H9 (cell line): ENCODE data around the gene TNPO3. TPM values are rescaled to one million over a fixed set of nuclear protein-coding genes. Genes with fewer than 3 reads are reported as not detected.

ENCODE experiments used
- DNase-seq: peaks from one replicate; pipeline ENCODE4 v3.0.0-alpha.2; 2017
- H2AFZ ChIP-seq: one replicate; pipeline ENCODE4 v1.6.1; 2013; ENCODE audit warnings: mild to moderate bottlenecking, low read length, control low read depth, moderate library complexity
- H2AK5ac ChIP-seq: 2 replicates; pipeline ENCODE4 v1.6.1; 2013; ENCODE audit warnings: low read length, control low read depth, mixed read lengths; ENCODE audit not compliant: insufficient read length
- H2BK120ac ChIP-seq: one replicate; pipeline ENCODE4 v1.6.1; 2013; ENCODE audit warnings: low read depth, mild to moderate bottlenecking, low read length, control low read depth, inconsistent platforms; ENCODE audit not compliant: poor library complexity, severe bottlenecking
- H2BK12ac ChIP-seq: 2 replicates; pipeline ENCODE4 v1.6.1; 2013; ENCODE audit warnings: low read length, control low read depth, mixed read lengths, low read depth; ENCODE audit not compliant: insufficient read length
- H2BK15ac ChIP-seq: 2 replicates; pipeline ENCODE4 v1.6.1; 2013; ENCODE audit warnings: low read depth, low read length, control low read depth
- H2BK20ac ChIP-seq: one replicate; pipeline ENCODE4 v1.6.1; 2013; ENCODE audit warnings: low read depth, mild to moderate bottlenecking, low read length, control low read depth, inconsistent platforms; ENCODE audit not compliant: poor library complexity, severe bottlenecking
- H2BK5ac ChIP-seq: 2 replicates; pipeline ENCODE4 v1.6.1; 2013; ENCODE audit warnings: low read length, control low read depth, mixed read lengths; ENCODE audit not compliant: insufficient read length
- H3K14ac ChIP-seq: 2 replicates; pipeline ENCODE4 v1.6.1; 2013; ENCODE audit warnings: low read length, control low read depth; ENCODE audit not compliant: insufficient read depth
- H3K18ac ChIP-seq: 2 replicates; pipeline ENCODE4 v1.6.1; 2013; ENCODE audit warnings: low read depth, mild to moderate bottlenecking, mixed read lengths, low read length, control low read depth; ENCODE audit not compliant: insufficient read length
- H3K23ac ChIP-seq: 2 replicates; pipeline ENCODE4 v1.6.1; 2013; ENCODE audit warnings: low read length, control low read depth, mixed read lengths, low read depth; ENCODE audit not compliant: insufficient read length
- H3K23me2 ChIP-seq: 2 replicates; pipeline ENCODE4 v1.6.1; 2013; ENCODE audit warnings: low read depth, mild to moderate bottlenecking, mixed read lengths, low read length, control low read depth; ENCODE audit not compliant: insufficient read length, poor library complexity, severe bottlenecking
- H3K27ac ChIP-seq: 2 replicates; pipeline ENCODE4 v1.5.1; 2013; ENCODE audit warnings: low read length, control low read depth, mixed read lengths, low read depth; ENCODE audit not compliant: insufficient read length
- H3K27me3 ChIP-seq: 2 replicates; pipeline ENCODE4 v1.6.1; 2013; ENCODE audit warnings: low read length, control low read depth, inconsistent platforms; ENCODE audit not compliant: insufficient read depth
- H3K4ac ChIP-seq: 2 replicates; pipeline ENCODE4 v1.6.1; 2013; ENCODE audit warnings: low read depth, mild to moderate bottlenecking, control low read depth, inconsistent platforms, low read length, moderate library complexity
- H3K4me1 ChIP-seq: 2 replicates; pipeline ENCODE4 v1.6.1; 2013; ENCODE audit warnings: low read length, control low read depth, inconsistent platforms; ENCODE audit not compliant: insufficient read depth
- H3K4me2 ChIP-seq: 2 replicates; pipeline ENCODE4 v1.6.1; 2013; ENCODE audit warnings: low read length, control low read depth, mixed read lengths; ENCODE audit not compliant: insufficient read length, insufficient read depth
- H3K56ac ChIP-seq: 2 replicates; pipeline ENCODE4 v1.6.1; 2013; ENCODE audit warnings: low read depth, mild to moderate bottlenecking, mixed read lengths, low read length, control low read depth; ENCODE audit not compliant: insufficient read length
- H3K79me1 ChIP-seq: 2 replicates; pipeline ENCODE4 v1.6.1; 2013; ENCODE audit warnings: low read depth, mild to moderate bottlenecking, moderate library complexity, low read length, control low read depth, inconsistent platforms; ENCODE audit not compliant: insufficient read depth, poor library complexity, severe bottlenecking
- H3K79me2 ChIP-seq: 2 replicates; pipeline ENCODE4 v1.6.1; 2013; ENCODE audit warnings: low read length, control low read depth, inconsistent platforms; ENCODE audit not compliant: insufficient read depth
- H3K9ac ChIP-seq: 2 replicates; pipeline ENCODE4 v1.6.1; 2013; ENCODE audit warnings: low read length, control low read depth, mixed read lengths; ENCODE audit not compliant: insufficient read length; ENCODE audit errors: extremely low read depth
- H3K9me3 ChIP-seq: one replicate; pipeline ENCODE4 v1.6.1; 2013; ENCODE audit warnings: low read depth, low read length, inconsistent platforms; ENCODE audit not compliant: control insufficient read depth
- H3T11ph ChIP-seq: one replicate; pipeline ENCODE4 v1.6.1; 2013; ENCODE audit warnings: mild to moderate bottlenecking, low read length, control low read depth, inconsistent platforms
- H4K20me1 ChIP-seq: one replicate; pipeline ENCODE4 v1.6.1; 2013; ENCODE audit not compliant: control insufficient read depth, insufficient read length, insufficient read depth
- H4K5ac ChIP-seq: 2 replicates; pipeline ENCODE4 v1.6.1; 2013; ENCODE audit warnings: low read depth, mild to moderate bottlenecking, mixed read lengths, low read length, control low read depth; ENCODE audit not compliant: insufficient read length
- H4K8ac ChIP-seq: replicated peaks from 2 replicates; pipeline ENCODE4 v1.6.1; 2013; ENCODE audit warnings: low read length, control low read depth, mixed read lengths, low read depth; ENCODE audit not compliant: insufficient read length
- H4K91ac ChIP-seq: 2 replicates; pipeline ENCODE4 v1.6.1; 2013; ENCODE audit warnings: low read depth, mild to moderate bottlenecking, moderate library complexity, mixed read lengths, low read length, control low read depth; ENCODE audit not compliant: insufficient read length
- H3K27ac Mint-ChIP-seq, 3 experiments: 2 replicates in 2 of 3; 3 replicates in 1 of 3; pipeline ENCODE4 v1.8.0; 2020 to 2021; ENCODE audit warnings: mixed read lengths in 3 of 3, mild to moderate bottlenecking in 1 of 3, moderate library complexity in 1 of 3
- H3K27me3 Mint-ChIP-seq: 2 replicates; pipeline ENCODE4 v1.8.0; 2021; ENCODE audit warnings: low read depth, mild to moderate bottlenecking, moderate library complexity, mixed read lengths
- H3K36me3 Mint-ChIP-seq, 3 experiments: 2 replicates in 2 of 3; 3 replicates in 1 of 3; pipeline ENCODE4 v1.8.0; 2020 to 2021; ENCODE audit warnings: low read depth in 3 of 3, mixed read lengths in 3 of 3; ENCODE audit not compliant: insufficient read depth in 1 of 3
- H3K4me1 Mint-ChIP-seq, 2 experiments: 2 replicates each; pipeline ENCODE4 v1.8.0; 2020; ENCODE audit warnings: mixed read lengths in 2 of 2
- H3K4me3 Mint-ChIP-seq, 2 experiments: 2 replicates in 1 of 2; 3 replicates in 1 of 2; pipeline ENCODE4 v1.8.0; 2020 to 2021; ENCODE audit warnings: mild to moderate bottlenecking in 2 of 2, mixed read lengths in 2 of 2, moderate library complexity in 1 of 2
- H3K9me3 Mint-ChIP-seq, 2 experiments: 2 replicates in 1 of 2; 3 replicates in 1 of 2; pipeline ENCODE4 v1.8.0; 2020; ENCODE audit warnings: mild to moderate bottlenecking in 2 of 2, mixed read lengths in 2 of 2, moderate library complexity in 1 of 2
- CTCF ChIP-seq: fragments of 200-600 bp; sonication (generic); conservative IDR thresholded peaks from 3 replicates; pipeline ENCODE4 v1.8.0; 2021; ENCODE audit warnings: antibody characterized with exemption, mild to moderate bottlenecking
- WGBS: extraction: QIAGEN DNeasy Blood & Tissue Kit; methylation state at CpG from one replicate; pipeline ENCODE4 v1.1.7; 2013; ENCODE audit warnings: missing lambda C conversion rate, low lambda C conversion rate, mixed read lengths; ENCODE audit not compliant: insufficient read length; ENCODE audit errors: extremely low coverage; 5-methylcytosine and 5-hydroxymethylcytosine counted together
- total RNA-seq: library from RNA; stranded (reverse); gene quantifications from 2 replicates; pipeline ENCODE4 v1.2.1, GENCODE V29; 2021

TNPO3 gene
- total RNA-seq, 1 experiment from 2014 or later, result 90.1 TPM

- H3K23me2 ChIP-seq, result no peaks in the 10 kb centered on the region
- no peak for DNase-seq
- no peaks in the 10 kb centered on the region for H4K20me1 ChIP-seq
- no peaks in the 10 kb centered on the region; the same call in 1 of the 2 replicates for H3K4me1 ChIP-seq
- Mint-ChIP-seq H3K9me3 (peaks cover 5 to 6% of the 10 kb centered on the region in 2 experiments; a peak in 3 of 5 replicates), H3K27me3 (peaks cover 11% of the 10 kb centered on the region), H3K36me3 (no peaks in the 10 kb centered on the region; a peak in 1 of 7 replicates), H3K4me1 (peaks cover 17 to 32% of the 10 kb centered on the region in 2 experiments), H3K27ac (no peak overlapping the region), H3K4me3 (no peak overlapping the region)
- H4K5ac ChIP-seq, result no peak overlapping the region
- no peak overlapping the region for H3K23ac ChIP-seq
- no peak overlapping the region for H2BK20ac ChIP-seq
- no peak overlapping the region for H2AFZ ChIP-seq
- H3K56ac ChIP-seq, result no peak overlapping the region
- no CpG with 5 or more reads among the region's 5 CpGs for WGBS
- H3K9me3 ChIP-seq, result no peaks in the 10 kb centered on the region
- H4K91ac ChIP-seq, result no peak overlapping the region
- H3K79me1 ChIP-seq, result no peaks in the 10 kb centered on the region
- no peak overlapping the region for H2BK120ac ChIP-seq
- H3K9ac ChIP-seq, result no peak overlapping the region
- no peak overlapping the region for H2BK15ac ChIP-seq
- no peaks in the 10 kb centered on the region for H3K79me2 ChIP-seq
- no peak overlapping the region for H3K27ac ChIP-seq
- no peak overlapping the region for H4K8ac ChIP-seq
- no peak for TF ChIP-seq CTCF
- no peak overlapping the region for H3K14ac ChIP-seq
- H3K27me3 ChIP-seq, result no peaks in the 10 kb centered on the region
- H3K18ac ChIP-seq, result no peak overlapping the region
- H3K4me2 ChIP-seq, result no peak overlapping the region
- no peak overlapping the region for H2BK12ac ChIP-seq
- no peak overlapping the region for H3T11ph ChIP-seq
- H2BK5ac ChIP-seq, result no peak overlapping the region
- no peak overlapping the region for H3K4ac ChIP-seq
- H2AK5ac ChIP-seq, result no peak overlapping the region
Observed at GRCh38 chr7:128923411-128923800, 131.5 kb downstream of the TNPO3 start.
